Right lobe of liver (tissue), 4 donors: ENCODE results near the gene ITGAE.
"Not testable (repeated sequence)": the region's sequence is repeated elsewhere in the genome, so short reads cannot be mapped to it uniquely, and the experiment has no call there.

Experiments
- CTCF ChIP-seq, 4 donors: fragments of 200-600 bp in 3 of 4; fragments of 450-650 bp in 1 of 4; IDR thresholded peaks; one replicate each; pipeline versions ENCODE4 v1.5.1 to v1.8.0; 2016 to 2022; ENCODE audit warnings: antibody characterized with exemption in 4 of 4, mild to moderate bottlenecking in 2 of 4
- POLR2A ChIP-seq: fragments of 450-650 bp; IDR thresholded peaks from one replicate; pipeline ENCODE4 v1.6.1; 2017; ENCODE audit warnings: antibody characterized with exemption, mild to moderate bottlenecking
- donor health status: DM: no; HTN: no; CAD: no.
- donor health status: DM: no; HTN: no; CAD: no.
- donor health status: DM: no; HTN: yes; CAD: no.

GRCh38 chr17:3705718-3705984 is 95.3 kb downstream of the ITGAE start:
- not testable (repeated sequence) for TF ChIP-seq POLR2A; CTCF (IDR thresholded peaks at IDR 0.05)
